HFFc6 (cell line): Measurements from ENCODE around the gene ACKR3. TPM values are rescaled to one million over a fixed set of nuclear protein-coding genes. Genes with fewer than 3 reads are reported as not detected.

ENCODE experiments used
- DNase-seq: peaks from one replicate; pipeline ENCODE4 v3.0.0-alpha.2; 2018
- H3K27ac Mint-ChIP-seq: 2 replicates; pipeline ENCODE4 v1.8.0; 2020; ENCODE audit warnings: mild to moderate bottlenecking, mixed read lengths
- H3K27me3 Mint-ChIP-seq: 2 replicates; pipeline ENCODE4 v1.8.0; 2021; ENCODE audit warnings: mild to moderate bottlenecking, moderate library complexity, mixed read lengths; ENCODE audit not compliant: insufficient read depth
- H3K36me3 Mint-ChIP-seq: 2 replicates; pipeline ENCODE4 v1.8.0; 2021; ENCODE audit warnings: low read depth, mixed read lengths
- H3K4me1 Mint-ChIP-seq: 2 replicates; pipeline ENCODE4 v1.8.0; 2020; ENCODE audit warnings: low read depth, mixed read lengths
- H3K4me3 Mint-ChIP-seq: 2 replicates; pipeline ENCODE4 v1.8.0; 2020; ENCODE audit warnings: mild to moderate bottlenecking, moderate library complexity, mixed read lengths
- H3K9me3 Mint-ChIP-seq: 2 replicates; pipeline ENCODE4 v1.8.0; 2020; ENCODE audit warnings: mild to moderate bottlenecking, mixed read lengths
- total RNA-seq, 6 experiments: library from RNA; stranded (reverse); fragmentation: NEBNext Ultra II Directional; extraction: Animal tissue kit (Norgen Biotek cat#: 25700); gene quantifications; 2 replicates in 1 of 6; 3 replicates in 5 of 6; pipeline ENCODE4 v1.2.3, GENCODE V29; 2021
- TF ChIP-seq, protein P1 (sequence below): fragments of 200-600 bp; sonication (generic); IDR thresholded peaks from 2 replicates; pipeline ENCODE4 v1.5.0; 2021; ENCODE audit warnings: antibody characterized with exemption, mild to moderate bottlenecking

ACKR3 gene
- total RNA-seq, 6 experiments from 2014 or later, result 0.12 TPM; not detected in 5

GRCh38 chr2:236587861-236588815 lies 18.5 kb downstream of the ACKR3 start:
- peaks cover 20% of the 10 kb centered on the region for H3K9me3 Mint-ChIP-seq
- H3K4me1 Mint-ChIP-seq, result no peaks in the 10 kb centered on the region
- H3K27me3 Mint-ChIP-seq, result peaks cover 8% of the 10 kb centered on the region; the same call in 1 of the 2 replicates
- no peaks in the 10 kb centered on the region for H3K36me3 Mint-ChIP-seq
- TF ChIP-seq, protein P1, sequence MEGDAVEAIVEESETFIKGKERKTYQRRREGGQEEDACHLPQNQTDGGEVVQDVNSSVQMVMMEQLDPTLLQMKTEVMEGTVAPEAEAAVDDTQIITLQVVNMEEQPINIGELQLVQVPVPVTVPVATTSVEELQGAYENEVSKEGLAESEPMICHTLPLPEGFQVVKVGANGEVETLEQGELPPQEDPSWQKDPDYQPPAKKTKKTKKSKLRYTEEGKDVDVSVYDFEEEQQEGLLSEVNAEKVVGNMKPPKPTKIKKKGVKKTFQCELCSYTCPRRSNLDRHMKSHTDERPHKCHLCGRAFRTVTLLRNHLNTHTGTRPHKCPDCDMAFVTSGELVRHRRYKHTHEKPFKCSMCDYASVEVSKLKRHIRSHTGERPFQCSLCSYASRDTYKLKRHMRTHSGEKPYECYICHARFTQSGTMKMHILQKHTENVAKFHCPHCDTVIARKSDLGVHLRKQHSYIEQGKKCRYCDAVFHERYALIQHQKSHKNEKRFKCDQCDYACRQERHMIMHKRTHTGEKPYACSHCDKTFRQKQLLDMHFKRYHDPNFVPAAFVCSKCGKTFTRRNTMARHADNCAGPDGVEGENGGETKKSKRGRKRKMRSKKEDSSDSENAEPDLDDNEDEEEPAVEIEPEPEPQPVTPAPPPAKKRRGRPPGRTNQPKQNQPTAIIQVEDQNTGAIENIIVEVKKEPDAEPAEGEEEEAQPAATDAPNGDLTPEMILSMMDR, result no peak
- no peak overlapping the region for H3K27ac Mint-ChIP-seq
- DNase-seq, result no peak
- no peak overlapping the region for H3K4me3 Mint-ChIP-seq

- Mint-ChIP-seq H3K4me3 (no peak overlapping the region), H3K27ac (no peak overlapping the region), H3K27me3 (peaks cover 8% of the 10 kb centered on the region; the same call in 1 of the 2 replicates), H3K36me3 (no peaks in the 10 kb centered on the region), H3K4me1 (no peaks in the 10 kb centered on the region), H3K9me3 (peaks cover 17% of the 10 kb centered on the region)
- TF ChIP-seq, protein P1, result no peak
- no peak for DNase-seq
Observed at GRCh38 chr2:236588932-236589592, 19.4 kb downstream of the ACKR3 start.

GRCh38 chr2:236590846-236591245 lies 21.2 kb downstream of the ACKR3 start:
- Mint-ChIP-seq H3K4me3 (no peak overlapping the region), H3K27me3 (peaks cover 5% of the 10 kb centered on the region; the same call in 1 of the 2 replicates), H3K9me3 (peaks cover 17% of the 10 kb centered on the region), H3K27ac (no peak overlapping the region), H3K36me3 (no peaks in the 10 kb centered on the region), H3K4me1 (no peaks in the 10 kb centered on the region)
- TF ChIP-seq, protein P1, result no peak
- no peak for DNase-seq

GRCh38 chr2:236592821-236593220 lies 23.2 kb downstream of the ACKR3 start:
- no peak for DNase-seq
- no peak overlapping the region for H3K4me3 Mint-ChIP-seq
- TF ChIP-seq, protein P1, result no peak
- peaks cover 13% of the 10 kb centered on the region for H3K9me3 Mint-ChIP-seq
- H3K36me3 Mint-ChIP-seq, result no peaks in the 10 kb centered on the region
- H3K4me1 Mint-ChIP-seq, result no peaks in the 10 kb centered on the region
- H3K27me3 Mint-ChIP-seq, result peaks cover 5% of the 10 kb centered on the region; the same call in 1 of the 2 replicates
- no peak overlapping the region for H3K27ac Mint-ChIP-seq

GRCh38 chr2:236593531-236593930 lies 23.9 kb downstream of the ACKR3 start:
- Mint-ChIP-seq H3K4me1 (no peaks in the 10 kb centered on the region), H3K36me3 (no peaks in the 10 kb centered on the region)

More at GRCh38 chr2:236593531-236593930, 23.9 kb downstream of the ACKR3 start:
- H3K27me3 Mint-ChIP-seq, result peaks cover 5% of the 10 kb centered on the region
- no peak overlapping the region for H3K4me3 Mint-ChIP-seq
- no peak overlapping the region for H3K27ac Mint-ChIP-seq
- no peak for DNase-seq
- TF ChIP-seq, protein P1, result no peak
- H3K9me3 Mint-ChIP-seq, result peaks cover 6% of the 10 kb centered on the region
